Ovary (tissue), 9 donors: ENCODE measurements around the gene CADPS2. TPM values are rescaled to one million over a fixed set of nuclear protein-coding genes. Genes with fewer than 3 reads are reported as not detected.

Experiments used
- DNase-seq, 5 donors: peaks; one replicate each; pipeline ENCODE4 v3.0.0-alpha.2; 2019 to 2020
- H3K27ac ChIP-seq, 2 donors: fragments of 200-600 bp; one replicate each; pipeline versions ENCODE4 v1.5.1 to v1.8.0; 2019 to 2022
- H3K27me3 ChIP-seq: fragments of 200-600 bp; one replicate; pipeline ENCODE4 v1.8.0; 2022
- H3K36me3 ChIP-seq: fragments of 200-600 bp; sonication (generic); one replicate; pipeline ENCODE4 v1.5.1; 2019
- H3K4me1 ChIP-seq: one replicate; pipeline ENCODE4 v1.8.1; 2013; ENCODE audit warnings: mild to moderate bottlenecking, moderate library complexity; ENCODE audit not compliant: insufficient read depth
- H3K4me3 ChIP-seq: fragments of 200-600 bp; sonication (generic); one replicate; pipeline ENCODE4 v1.5.1; 2017
- H3K9me3 ChIP-seq, 2 donors: fragments of 200-600 bp in 1 of 2; sonication (generic) in 1 of 2; one replicate each; pipeline versions ENCODE4 v1.5.1 to v1.8.1; 2013 to 2019; ENCODE audit warnings: mild to moderate bottlenecking in 1 of 2, moderate library complexity in 1 of 2
- CTCF ChIP-seq, 3 donors: fragments of 450-650 bp in 2 of 3; fragments of 200-600 bp in 1 of 3; IDR thresholded peaks; one replicate each; pipeline versions ENCODE4 v1.5.1 to v1.8.0; 2016 to 2022; ENCODE audit warnings: antibody characterized with exemption in 3 of 3, mild to moderate bottlenecking in 1 of 3
- EP300 ChIP-seq: sonication (generic); formaldehyde crosslinking; IDR thresholded peaks from one replicate; pipeline ENCODE4 v1.6.1; 2017; ENCODE audit warnings: antibody characterized with exemption
- POLR2A ChIP-seq: fragments of 450-650 bp; IDR thresholded peaks from one replicate; pipeline ENCODE4 v1.6.1; 2017; ENCODE audit warnings: antibody characterized with exemption, mild to moderate bottlenecking, moderate library complexity
- WGBS, 3 donors: extraction: QIAGEN DNeasy Blood & Tissue Kit in 1 of 3; methylation state at CpG; one replicate each; pipeline versions ENCODE4 v1.1.5 to v1.1.7; 2013 to 2017; 5-methylcytosine and 5-hydroxymethylcytosine counted together
- intact Hi-C, 4 donors: fragments of 100-400 bp; cut with DNase I; formaldehyde crosslinking; loops; one replicate each; pipeline versions ENCODE4 v1.11.0 to v1.15.1; 2022 to 2023
- polyA plus RNA-seq, 2 donors: library from polyadenylated mRNA; stranded (reverse); fragments of 200-250 nt in 1 of 2; fragments of 350-450 nt in 1 of 2; fragmentation: Illumina TruSeq in 1 of 2; extraction: RNeasy Lipid Tissue Mini Kit (QIAGEN cat#74804) in 1 of 2; gene quantifications; one replicate each; pipeline ENCODE4 v1.2.3, GENCODE V29; 2013 to 2014
- total RNA-seq, 7 donors: library from RNA; depleted of rRNA in 2 of 7; stranded (reverse); fragments of >200 nt in 2 of 7; fragmentation: NEBNext Ultra II Directional in 3 of 7; extraction: Animal tissue kit (Norgen Biotek cat#: 25700) in 3 of 7; gene quantifications; one replicate each; pipeline versions ENCODE4 v1.1.0 to v1.2.4, GENCODE V29; 2016 to 2023
- donor health status: DM: no; HTN: no; CAD: no; lungs with moderate emphysema.
- donor health status: DM: no; HTN: no; CAD: no.
- donor health status: Bipolar disorder and iron deficiency.
- donor health status: DM: yes; HTN: yes; CAD: no.
- donor health status: DM: no; HTN: no; CAD: no.
- donor health status: DM: yes; HTN: yes; CAD: no.

The CADPS2 gene
- total and polyA plus RNA-seq, 9 donors: 10.1 to 26.7 (median 16.6) TPM

GRCh38 chr7:122813845-122814244, 72.4 kb downstream of the CADPS2 start:
- intact Hi-C loops: no loop called here
- 96 to 98% (median 97%) methylated on average over 3 of the region's 3 CpGs for WGBS, 3 donors

GRCh38 chr7:122803851-122804250, 82.4 kb downstream of the CADPS2 start:
- Histone ChIP-seq H3K36me3 (no peaks in the 10 kb centered on the region), H3K9me3 (no peaks in the 10 kb centered on the region), H3K27ac (no peak overlapping the region), H3K4me1 (no peaks in the 10 kb centered on the region), H3K4me3 (no peak overlapping the region), H3K27me3 (no peaks in the 10 kb centered on the region)
- DNase-seq: no peak
- WGBS, 3 donors: 93 to 96% (median 94%) methylated on average over 1 of the region's 1 CpG
- intact Hi-C loops: no loop called here
- TF ChIP-seq POLR2A (no peak), EP300 (no peak)

More at GRCh38 chr7:122813845-122814244, 72.4 kb downstream of the CADPS2 start:
- TF ChIP-seq POLR2A (no peak), CTCF (IDR thresholded peaks at IDR 0.05) (no peak), EP300 (no peak)
- Histone ChIP-seq H3K9me3 (no peaks in the 10 kb centered on the region), H3K4me3 (no peak overlapping the region), H3K36me3 (no peaks in the 10 kb centered on the region), H3K27ac (no peak overlapping the region), H3K4me1 (no peaks in the 10 kb centered on the region), H3K27me3 (no peaks in the 10 kb centered on the region)
- DNase-seq: no peak

- Histone ChIP-seq H3K27me3 (no peaks in the 10 kb centered on the region), H3K4me3 (no peak overlapping the region), H3K4me1 (no peaks in the 10 kb centered on the region), H3K36me3 (no peaks in the 10 kb centered on the region), H3K27ac (no peak overlapping the region), H3K9me3 (no peaks in the 10 kb centered on the region)
- no peak for TF ChIP-seq EP300
- TF ChIP-seq CTCF (IDR thresholded peaks at IDR 0.05): no peak
- TF ChIP-seq POLR2A: no peak
- WGBS, 3 donors: 39 to 51% (median 48%) methylated on average over 2 of the region's 2 CpGs
- no peak for DNase-seq
- intact Hi-C loops: no loop called here
These were observed 82.9 kb downstream of the CADPS2 start for GRCh38 chr7:122803323-122803722.

- WGBS, 3 donors: 78 to 83% (median 81%) methylated on average over 6 of the region's 6 CpGs
- peak in 1 of 5 donors; percentile 17 for DNase-seq
- H3K9me3 ChIP-seq: no peaks in the 10 kb centered on the region
- no peaks in the 10 kb centered on the region for H3K36me3 ChIP-seq
- no peak for TF ChIP-seq EP300
- no peak for TF ChIP-seq CTCF (IDR thresholded peaks at IDR 0.05)
- no peak for TF ChIP-seq POLR2A
- no peak overlapping the region for H3K27ac ChIP-seq
- no peaks in the 10 kb centered on the region for H3K27me3 ChIP-seq
- no peak overlapping the region for H3K4me3 ChIP-seq
- no peaks in the 10 kb centered on the region for H3K4me1 ChIP-seq
- intact Hi-C loops: no loop called here
These were observed 83.9 kb downstream of the CADPS2 start for GRCh38 chr7:122802301-122802751.

GRCh38 chr7:122791959-122792545, 94.2 kb downstream of the CADPS2 start:
- no peak overlapping the region for H3K4me3 ChIP-seq
- H3K9me3 ChIP-seq: no peaks in the 10 kb centered on the region
- intact Hi-C loops: no loop called here
- H3K27ac ChIP-seq: no peak overlapping the region
- H3K27me3 ChIP-seq: no peaks in the 10 kb centered on the region
- H3K4me1 ChIP-seq: peaks cover 9% of the 10 kb centered on the region
- DNase-seq: no peak
- H3K36me3 ChIP-seq: no peaks in the 10 kb centered on the region
- TF ChIP-seq CTCF (IDR thresholded peaks at IDR 0.05): no peak
- no peak for TF ChIP-seq EP300
- TF ChIP-seq POLR2A: no peak
- WGBS, 3 donors: 79 to 94% (median 81%) methylated on average over 3 of the region's 3 CpGs
